NCI-H1694 treated with DMSO at 0.1 percent for 48 hours (cell line): ENCODE results near the gene SOX8.
"Not testable (repeated sequence)": the region's sequence is repeated elsewhere in the genome, so short reads cannot be mapped to it uniquely, and the experiment has no call there.

Experiments
- DNase-seq: peaks from one replicate; lab custom pipeline; 2025; lab: John Stamatoyannopoulos, UW

The SOX8 gene

GRCh38 chr16:1009358-1010150 lies 28.0 kb downstream of the SOX8 start:
- DNase-seq = no peak

- no peak for DNase-seq
These were observed 28.7 kb downstream of the SOX8 start for GRCh38 chr16:1010251-1010650.

GRCh38 chr16:1010815-1011214 lies 29.2 kb downstream of the SOX8 start:
- no peak for DNase-seq

GRCh38 chr16:1011316-1012082 lies 29.9 kb downstream of the SOX8 start:
- DNase-seq = no peak

GRCh38 chr16:1012135-1012534 lies 30.6 kb downstream of the SOX8 start:
- no peak for DNase-seq

- no peak for DNase-seq
These were observed 31.4 kb downstream of the SOX8 start for GRCh38 chr16:1012722-1013592.

- DNase-seq = no peak
These were observed 32.0 kb downstream of the SOX8 start for GRCh38 chr16:1013593-1013900.

GRCh38 chr16:1014221-1014620 lies 32.7 kb downstream of the SOX8 start:
- no peak for DNase-seq

- DNase-seq = no peak
These were observed 33.4 kb downstream of the SOX8 start for GRCh38 chr16:1014771-1015495.

- DNase-seq = no peak
These were observed 37.1 kb downstream of the SOX8 start for GRCh38 chr16:1018447-1019198.

- no peak for DNase-seq
These were observed 37.9 kb downstream of the SOX8 start for GRCh38 chr16:1019231-1020090.

GRCh38 chr16:1020091-1020399 lies 38.5 kb downstream of the SOX8 start:
- DNase-seq = no peak

- DNase-seq = no peak
These were observed 39.0 kb downstream of the SOX8 start for GRCh38 chr16:1020591-1020990.

GRCh38 chr16:1021553-1022160 lies 40.1 kb downstream of the SOX8 start:
- DNase-seq = no peak

GRCh38 chr16:1022466-1022865 lies 40.9 kb downstream of the SOX8 start:
- DNase-seq = no peak

- no peak for DNase-seq
These were observed 42.6 kb downstream of the SOX8 start for GRCh38 chr16:1024138-1024537.

GRCh38 chr16:1025183-1025809 lies 43.7 kb downstream of the SOX8 start:
- not testable (repeated sequence) for DNase-seq

GRCh38 chr16:1026057-1026783 lies 44.6 kb downstream of the SOX8 start:
- no peak for DNase-seq
